GM19025 (cell line): ENCODE results near the gene FARS2.
"Not testable (repeated sequence)": the region's sequence is repeated elsewhere in the genome, so short reads cannot be mapped to it uniquely, and the experiment has no call there.

Experiments used
- ATAC-seq: cut with Tn5 transposase; IDR thresholded peaks from one replicate; pipeline ENCODE4 v1.9.1; 2021; ENCODE audit warnings: mild to moderate bottlenecking, low read depth, moderate library complexity; ENCODE audit not compliant: unreplicated experiment

Gene FARS2

DNA sequence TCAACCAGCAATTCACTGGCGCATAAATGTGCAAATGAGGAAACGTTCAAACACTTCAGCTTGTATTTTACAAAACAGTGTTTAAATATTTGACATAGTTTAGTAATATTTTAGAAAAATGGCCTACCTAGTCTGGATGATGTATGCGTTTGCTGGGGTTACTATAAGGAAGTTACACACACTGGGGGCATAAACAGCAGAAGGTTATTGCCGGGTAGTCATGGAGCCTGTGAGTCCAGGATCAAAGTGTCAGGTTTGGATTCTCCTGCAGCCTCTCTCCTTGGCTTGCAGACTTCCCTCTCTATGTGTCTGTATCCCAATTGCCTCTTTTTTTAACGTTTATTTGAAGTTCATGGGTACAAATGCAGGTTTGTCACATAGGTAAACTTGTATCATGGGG, 528.1 kb downstream of the FARS2 start:
- ATAC-seq, result not testable (repeated sequence)

DNA sequence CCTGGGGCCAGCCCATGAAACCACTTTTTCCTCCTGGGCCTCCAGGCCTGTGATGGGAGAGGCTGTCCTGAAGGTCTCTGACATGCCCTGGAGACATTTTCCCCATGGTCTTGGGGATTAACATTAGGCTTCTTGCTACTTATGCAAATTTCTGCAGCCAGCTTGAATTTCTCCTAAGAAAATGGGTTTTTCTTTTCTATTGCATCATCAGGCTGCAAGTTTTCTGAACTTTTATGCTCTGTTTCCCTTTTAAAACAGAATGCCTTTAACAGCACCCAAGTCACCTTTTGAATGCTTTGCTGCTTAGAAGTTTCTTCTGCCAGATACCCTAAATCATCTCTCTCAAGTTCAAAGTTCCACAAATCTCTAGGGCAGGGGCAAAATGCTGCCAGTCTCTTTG, 535.2 kb downstream of the FARS2 start:
- ATAC-seq, result not testable (repeated sequence)

DNA sequence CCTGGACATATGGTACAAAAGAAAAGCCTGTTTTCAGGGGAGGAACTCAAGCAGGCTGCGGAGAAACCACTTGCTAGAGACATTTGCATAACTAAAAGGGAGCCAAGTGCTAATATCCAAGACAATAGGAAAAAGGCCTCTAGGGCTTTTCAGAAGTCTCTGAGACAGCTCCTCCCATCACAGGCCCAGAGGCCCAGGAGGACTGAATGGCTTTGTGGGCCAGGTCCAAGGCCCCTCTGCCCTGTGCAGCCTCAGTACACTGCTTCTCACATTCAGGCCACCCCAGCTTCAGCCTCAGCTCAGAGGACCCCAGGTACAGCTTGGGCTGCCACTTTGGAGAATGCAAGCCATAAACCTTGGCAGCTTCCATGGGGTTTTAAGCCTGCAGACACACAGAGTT, 545.1 kb downstream of the FARS2 start:
- ATAC-seq, result not testable (repeated sequence)

DNA sequence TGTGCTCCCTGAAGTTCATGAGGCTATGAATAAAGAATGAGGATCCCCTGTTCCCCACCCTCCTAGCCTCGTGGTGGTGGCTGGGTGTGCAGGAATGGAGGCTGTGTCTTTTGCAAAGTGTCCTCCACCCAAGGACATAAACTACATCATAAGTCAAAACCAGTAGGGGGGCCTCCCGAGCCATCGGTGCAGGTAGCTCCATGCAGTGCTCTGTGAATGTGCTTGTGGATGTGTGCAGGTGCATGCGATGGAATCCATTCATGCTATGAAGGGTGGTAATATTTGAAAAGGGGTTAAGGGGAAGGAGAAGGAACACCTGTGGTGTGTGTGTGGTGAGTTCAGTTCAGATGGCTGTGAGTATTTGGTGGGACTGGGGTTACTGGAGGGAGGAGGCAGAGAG, 548.1 kb downstream of the FARS2 start:
- no peak for ATAC-seq

DNA sequence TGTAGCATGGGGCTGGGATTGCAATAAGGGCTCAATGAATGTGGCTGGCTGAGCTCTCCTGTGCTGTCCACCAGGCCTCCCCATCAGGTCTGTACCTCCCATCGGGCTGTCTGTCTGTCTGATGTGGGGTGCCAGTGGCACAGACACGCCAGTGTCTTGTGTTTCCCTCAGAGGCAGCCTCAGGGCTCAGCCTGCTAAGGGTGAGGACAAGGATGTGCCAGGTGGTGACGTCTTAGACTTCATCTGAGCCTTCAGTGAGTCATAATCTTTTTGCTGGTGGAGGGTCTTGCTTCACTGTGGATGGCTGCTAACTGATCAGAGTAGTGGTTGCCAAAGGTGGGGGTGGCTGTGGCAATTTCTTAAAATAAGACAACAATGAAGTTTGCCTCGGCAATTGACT, 550.7 kb downstream of the FARS2 start:
- no peak for ATAC-seq

DNA sequence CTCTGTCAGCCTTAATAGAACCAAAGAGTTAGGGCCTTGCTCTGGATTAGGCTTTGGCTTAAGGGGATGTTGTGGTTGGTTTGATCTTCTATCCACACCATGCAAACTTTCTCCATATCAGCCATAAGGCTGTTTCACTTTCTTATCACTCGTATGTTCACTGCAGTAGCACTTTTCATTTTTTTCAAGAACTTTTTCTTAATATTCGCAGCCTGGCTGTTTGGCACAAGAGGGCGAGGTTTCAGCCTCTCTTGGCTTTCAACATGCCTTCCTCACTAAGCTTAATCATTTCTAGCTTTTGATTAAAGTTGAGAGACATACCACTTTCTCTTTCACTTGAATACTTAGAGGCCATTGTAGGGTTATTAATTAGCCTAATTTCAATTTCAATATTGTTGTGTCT, 552.3 kb downstream of the FARS2 start:
- peak; percentile 77 for ATAC-seq

DNA sequence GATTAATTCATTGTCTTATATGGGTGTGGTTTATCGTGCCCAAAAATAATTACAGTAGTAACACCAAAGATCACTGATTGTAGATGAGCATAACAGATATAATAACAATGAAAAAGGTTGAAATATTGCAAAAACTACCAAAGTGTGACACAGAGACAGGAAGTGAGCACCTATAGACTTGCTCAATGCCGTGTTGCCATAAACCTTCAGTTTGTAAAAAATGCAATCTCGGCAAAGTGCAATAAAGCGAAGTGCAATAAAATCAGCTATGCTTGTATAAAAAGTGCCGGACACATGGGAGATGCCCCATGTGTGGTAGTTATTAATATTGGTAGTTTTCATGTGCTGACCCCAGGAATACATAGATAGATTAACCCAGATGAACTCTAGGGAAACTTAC, 552.8 kb downstream of the FARS2 start:
- no peak for ATAC-seq

DNA sequence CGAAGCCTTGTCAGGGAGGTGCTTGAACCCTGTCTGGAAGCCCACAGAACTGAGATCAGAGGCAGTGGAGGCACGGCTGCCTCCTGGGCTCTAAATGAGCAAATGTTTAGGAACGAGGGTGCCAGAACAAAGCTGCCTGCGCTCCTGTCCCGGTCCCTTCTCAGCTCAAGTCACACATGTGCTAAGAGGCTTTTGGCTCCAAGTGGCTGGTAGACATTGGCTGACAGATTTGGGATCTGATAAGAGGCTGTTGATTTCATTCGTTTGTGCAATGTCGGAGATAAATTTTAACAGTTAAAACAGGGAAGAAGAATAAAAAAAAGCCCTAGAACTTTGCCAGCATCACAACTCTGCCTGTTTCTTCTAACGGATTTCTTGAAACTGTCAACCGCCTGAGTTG, 553.6 kb downstream of the FARS2 start:
- no peak for ATAC-seq

DNA sequence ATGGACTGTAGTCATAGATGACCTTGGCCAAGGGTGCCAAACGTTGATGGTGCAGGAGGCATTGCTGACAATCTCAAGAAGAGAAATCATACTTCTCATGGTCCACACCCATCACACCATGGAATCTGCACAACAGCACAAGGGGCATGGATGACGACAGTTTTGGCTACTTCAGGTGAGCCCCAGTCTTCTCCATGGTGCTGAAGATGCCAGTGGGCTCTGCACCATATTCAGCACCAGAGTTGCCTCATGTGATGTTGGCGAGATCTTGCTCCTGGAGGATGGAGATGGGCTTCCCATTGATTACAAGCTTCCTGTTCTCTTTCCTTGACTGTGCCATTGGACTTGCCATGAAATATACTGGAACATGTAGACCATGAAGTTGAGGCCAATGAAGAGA, 556.6 kb downstream of the FARS2 start:
- ATAC-seq, result no peak

DNA sequence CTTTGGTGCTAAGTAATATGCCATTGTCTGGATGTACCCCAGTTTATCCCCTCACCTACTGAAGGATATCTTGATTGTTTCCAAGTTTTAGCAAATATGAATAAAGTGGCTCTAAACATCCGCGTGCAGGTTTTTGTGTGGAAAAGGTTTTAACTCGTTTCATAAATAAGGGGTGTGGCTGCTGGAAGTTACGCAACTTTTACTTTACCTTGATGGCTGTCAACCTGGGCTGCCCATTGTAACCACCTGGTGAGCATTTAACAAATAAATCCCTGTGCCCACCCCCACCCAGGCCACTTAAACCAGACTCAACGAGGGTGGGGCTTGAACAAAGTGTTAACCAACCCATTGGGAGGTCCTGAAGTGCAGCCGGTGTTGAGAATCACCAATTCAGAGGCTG, 557.6 kb downstream of the FARS2 start:
- no peak for ATAC-seq
